Stimulated activated CD8-positive, alpha-beta memory T cell treated with anti-CD3 and anti-CD28 coated beads, Interleukin-12 subunit alpha, Interleukin-12 subunit beta, amount 100 ng/mL, for 24 hours (primary cell): ENCODE results near the gene AOAH.
"Not testable (repeated sequence)": the region's sequence is repeated elsewhere in the genome, so short reads cannot be mapped to it uniquely, and the experiment has no call there.

Experiments used
- DNase-seq: peaks from one replicate; pipeline ENCODE4 v3.0.0-alpha.2; 2020; ENCODE audit errors: extremely low read depth

The AOAH gene

DNA sequence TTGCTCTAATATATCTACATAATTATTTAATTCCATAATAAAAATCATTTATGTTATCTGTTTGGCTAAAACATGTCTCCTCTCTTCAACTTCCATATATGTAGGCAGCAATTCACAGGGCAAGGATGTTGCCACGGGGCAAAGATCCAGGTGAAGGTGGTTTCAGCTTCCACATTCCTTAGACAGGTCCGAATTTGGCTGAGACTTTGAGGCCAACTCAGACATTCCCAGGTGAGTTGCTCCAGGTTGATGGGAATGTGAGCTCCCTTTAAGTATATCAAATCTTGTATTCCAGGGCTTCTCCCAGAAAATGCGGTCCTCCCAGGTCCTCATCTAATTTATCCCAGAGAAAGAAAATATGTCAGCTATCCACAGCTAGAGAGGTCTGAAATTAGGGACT lies 15.1 kb upstream of the AOAH start:
- no peak for DNase-seq

DNA sequence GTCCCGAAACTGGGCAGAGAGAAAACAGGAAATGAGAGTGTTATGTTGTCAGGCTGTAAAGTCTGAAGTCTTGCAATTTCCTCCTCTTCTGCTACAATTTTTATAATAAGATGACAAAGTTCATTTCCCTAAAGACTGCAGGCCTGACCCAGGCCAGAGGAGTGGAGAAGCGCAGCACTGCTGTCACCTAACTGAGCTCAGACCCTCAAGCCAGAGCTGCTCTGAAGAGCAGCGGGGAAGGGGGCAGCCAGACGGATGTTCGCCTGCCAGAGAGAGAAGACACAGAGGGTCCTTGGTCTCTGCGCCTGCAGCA lies 12.6 kb upstream of the AOAH start:
- no peak for DNase-seq

DNA sequence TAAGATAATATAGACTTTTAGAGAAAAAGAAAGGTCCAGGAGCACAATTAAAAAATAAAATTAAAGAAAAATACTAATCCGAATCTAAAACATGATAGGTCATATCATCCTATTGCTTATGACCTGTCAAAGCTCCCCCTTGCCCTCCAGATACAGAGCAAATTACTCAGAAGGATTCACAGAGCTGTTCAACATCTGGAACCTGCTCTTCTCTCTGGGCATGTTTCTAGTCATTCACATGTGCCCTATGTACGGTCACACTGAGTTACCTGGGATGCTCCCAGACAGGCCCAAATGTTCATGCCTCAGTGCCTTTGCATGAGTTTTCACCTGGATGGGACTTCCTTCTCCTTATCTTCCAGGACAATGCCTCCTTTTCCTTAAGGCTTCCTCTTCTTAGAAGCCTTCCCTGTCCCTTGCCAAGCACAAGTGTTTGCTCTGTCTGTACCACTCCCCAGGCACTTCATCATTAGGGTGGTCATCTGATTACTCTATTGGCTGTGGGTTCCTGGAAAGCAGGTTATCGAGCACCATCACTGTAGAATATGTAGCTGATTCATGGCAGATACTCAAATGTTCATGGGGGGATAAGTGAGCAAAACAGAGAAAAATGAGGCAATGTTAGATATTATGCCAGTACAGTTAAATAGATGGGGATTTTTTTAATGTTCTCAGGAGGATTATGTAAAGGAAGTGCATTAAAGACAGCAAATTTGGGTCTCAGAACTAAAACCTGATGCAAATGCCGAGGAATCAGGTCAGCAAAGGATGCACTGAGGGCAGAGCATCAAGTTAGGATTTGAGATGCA lies 12.0 kb upstream of the AOAH start:
- no peak for DNase-seq

GRCh38 chr7:36735172-36735571 lies 10.9 kb upstream of the AOAH start:
- no peak for DNase-seq

DNA sequence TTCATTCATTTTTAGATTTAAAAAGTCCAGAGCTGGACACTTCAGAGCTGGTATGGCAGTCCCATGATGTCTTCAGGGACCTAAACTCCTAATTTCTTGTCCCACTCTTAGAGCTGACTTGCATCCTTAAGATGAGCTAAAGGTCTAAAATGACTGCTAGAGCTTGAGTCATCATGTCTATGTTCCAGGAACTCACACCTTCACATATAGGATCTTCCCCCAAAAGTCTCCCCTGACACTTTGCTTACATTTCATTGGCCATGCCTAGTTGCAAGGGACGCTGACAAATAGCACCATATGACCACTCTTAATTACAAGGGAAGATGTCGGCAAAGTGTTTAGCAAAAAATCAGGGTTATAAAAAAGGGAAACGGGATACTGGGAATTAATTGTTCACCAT lies 10.4 kb upstream of the AOAH start:
- DNase-seq: no peak

DNA sequence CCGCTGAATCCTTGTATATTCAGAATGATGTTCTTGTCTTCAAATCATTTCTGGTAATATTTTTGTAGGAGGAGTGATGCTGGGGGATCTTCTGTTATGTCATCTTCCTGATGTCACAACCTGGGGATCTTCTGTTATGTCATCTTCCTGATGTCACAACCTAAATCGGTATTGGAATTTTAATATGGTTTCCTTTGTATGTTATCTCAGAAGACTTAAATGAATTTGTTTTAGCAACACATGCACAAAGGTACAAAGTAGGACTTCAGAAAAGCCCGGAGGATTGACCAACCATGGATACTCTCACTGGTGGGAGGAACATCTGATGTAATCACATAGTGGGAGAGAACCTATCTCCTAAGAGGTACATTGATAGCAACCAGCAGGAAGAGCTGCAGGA lies 9.1 kb upstream of the AOAH start:
- no peak for DNase-seq

GRCh38 chr7:36732806-36733205 lies 8.5 kb upstream of the AOAH start:
- no peak for DNase-seq

- no peak for DNase-seq
Measured at GRCh38 chr7:36730046-36730445, 5.8 kb upstream of the AOAH start.

DNA sequence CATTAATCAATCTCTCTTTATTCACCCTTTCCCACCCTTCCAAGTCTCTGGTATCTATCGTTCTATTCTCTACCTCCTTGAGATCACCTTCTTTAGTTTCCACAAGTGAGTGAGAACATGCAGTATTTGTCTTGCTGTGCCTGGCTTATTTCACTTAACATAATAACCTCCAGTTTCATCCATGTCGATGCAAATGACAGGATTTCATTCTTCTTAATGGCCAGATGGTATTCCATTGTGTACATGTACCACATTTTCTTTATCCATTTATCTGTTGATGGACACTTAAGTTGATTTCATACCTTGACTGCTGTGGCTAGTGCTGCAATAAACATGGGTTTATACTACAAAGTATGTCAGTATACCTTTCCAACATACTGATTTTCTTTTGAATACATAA lies 3.8 kb upstream of the AOAH start:
- no peak for DNase-seq

DNA sequence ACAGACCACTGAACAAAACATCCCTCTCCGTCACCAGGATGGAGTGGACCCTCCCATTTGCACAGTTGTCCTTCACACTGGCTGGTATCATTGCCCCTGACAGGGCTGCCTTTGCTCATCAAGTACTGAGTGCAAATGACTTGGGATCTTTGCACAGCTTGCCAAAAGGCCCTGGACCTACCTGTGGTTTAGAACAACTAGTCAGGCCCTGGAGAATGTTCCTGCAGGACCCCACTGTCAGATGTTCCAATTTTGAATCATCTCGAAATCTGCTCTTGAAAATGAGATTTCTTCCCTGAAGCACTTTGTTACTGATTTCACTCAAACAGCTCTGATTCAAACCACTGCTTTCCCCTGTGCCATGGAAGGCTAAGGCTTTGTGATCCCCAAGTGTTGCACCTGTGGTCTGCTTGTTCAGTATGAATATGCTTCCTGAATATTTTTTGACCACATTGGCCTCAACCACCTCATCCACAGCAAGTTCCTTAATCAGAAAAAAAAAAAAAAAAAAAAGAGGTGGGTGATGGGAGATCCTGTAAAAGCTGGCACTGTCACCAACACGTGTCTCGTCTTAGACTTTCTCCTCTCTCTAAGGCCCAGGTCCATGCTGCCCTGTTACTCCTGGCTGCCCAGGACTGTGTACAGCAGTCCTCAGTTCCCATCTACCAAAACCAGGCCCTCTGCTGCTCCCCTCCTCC lies 2.7 kb upstream of the AOAH start:
- DNase-seq: no peak

DNA sequence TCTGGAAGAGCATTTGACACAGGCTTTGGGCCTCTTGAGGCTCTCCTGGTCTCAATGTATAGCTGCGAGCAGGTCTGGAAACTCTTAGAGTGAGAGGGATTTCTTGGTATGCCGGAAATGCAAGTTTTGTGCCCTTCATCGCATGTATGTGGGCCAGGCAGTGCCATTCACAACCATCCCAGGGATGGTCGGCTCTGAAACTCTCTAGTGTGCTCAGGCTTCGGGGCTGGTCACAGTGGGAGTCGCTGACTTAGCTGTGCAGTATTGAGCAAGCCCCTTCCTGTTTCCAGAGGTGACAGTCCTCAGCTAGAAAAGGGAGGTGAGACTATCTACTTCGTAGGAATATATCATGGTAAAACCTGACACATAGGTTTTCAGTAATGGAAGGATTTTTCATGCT lies 2.0 kb upstream of the AOAH start:
- no peak for DNase-seq

- DNase-seq: no peak
Measured at GRCh38 chr7:36724996-36725395, 702 bp upstream of the AOAH start.

DNA sequence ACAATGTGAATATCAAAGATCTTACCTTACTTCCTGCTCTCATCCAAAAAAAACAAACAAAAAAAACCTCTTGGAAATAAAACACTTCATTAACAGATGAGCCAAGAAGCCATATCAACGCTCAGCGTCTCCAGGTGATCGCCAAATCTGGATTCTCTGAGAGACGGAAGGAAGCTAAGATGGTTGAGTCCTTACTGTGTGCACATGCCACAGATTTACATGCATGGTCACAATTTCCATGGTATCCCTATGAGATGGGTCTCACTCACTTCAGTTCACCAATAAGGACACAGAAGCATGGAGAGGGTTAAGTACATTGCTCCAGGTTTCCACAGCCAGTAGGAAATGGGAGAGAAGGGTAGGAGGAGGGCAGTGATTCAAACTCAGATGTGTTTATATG lies 1.0 kb downstream of the AOAH start:
- DNase-seq: no peak

DNA sequence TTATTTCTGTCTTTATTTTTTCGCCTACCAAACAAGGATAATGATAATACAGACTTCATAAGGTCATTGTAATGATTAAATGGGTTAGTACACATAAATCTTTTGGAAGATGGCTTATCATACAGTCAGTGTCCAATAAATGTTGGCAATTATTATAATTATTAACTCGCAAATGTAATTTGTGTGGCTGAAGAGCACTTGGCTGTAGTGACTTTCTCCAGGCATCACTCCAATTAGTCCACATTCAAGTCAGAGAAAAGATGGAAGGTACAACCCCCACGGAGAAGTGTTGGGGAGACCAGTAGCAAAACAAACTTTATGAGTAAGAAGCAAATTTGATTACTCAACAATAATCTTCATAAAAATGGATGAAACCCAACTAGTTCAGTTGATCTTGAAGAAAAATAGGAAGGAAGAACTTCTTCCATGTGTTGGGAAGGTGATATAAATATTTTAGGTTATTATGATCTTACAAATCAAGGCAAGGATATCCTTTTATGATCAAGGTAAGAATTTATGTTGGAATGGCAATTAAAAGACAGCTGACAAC lies 5.1 kb downstream of the AOAH start:
- DNase-seq: no peak

DNA sequence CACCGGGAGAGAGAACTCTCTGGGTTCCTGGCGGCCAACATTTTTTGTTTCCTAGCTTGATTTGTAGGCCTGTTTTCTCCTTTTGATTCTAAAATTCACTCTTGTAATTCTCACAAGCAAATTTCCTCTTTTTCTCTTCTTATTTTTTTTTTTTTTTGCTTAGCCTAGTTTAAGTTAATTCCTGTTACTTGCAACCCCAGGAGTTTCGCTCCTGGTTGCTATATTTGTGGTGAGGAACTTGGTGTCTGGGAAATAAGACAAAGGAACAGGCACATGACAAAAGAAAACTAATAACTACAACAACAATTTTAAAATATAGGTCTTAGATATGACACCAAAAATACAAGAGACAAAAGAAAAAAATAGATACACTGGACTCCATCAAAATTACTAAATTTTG lies 6.7 kb downstream of the AOAH start:
- no peak for DNase-seq

- DNase-seq: not testable (repeated sequence)
Measured at GRCh38 chr7:36716802-36717201, 7.5 kb downstream of the AOAH start.

DNA sequence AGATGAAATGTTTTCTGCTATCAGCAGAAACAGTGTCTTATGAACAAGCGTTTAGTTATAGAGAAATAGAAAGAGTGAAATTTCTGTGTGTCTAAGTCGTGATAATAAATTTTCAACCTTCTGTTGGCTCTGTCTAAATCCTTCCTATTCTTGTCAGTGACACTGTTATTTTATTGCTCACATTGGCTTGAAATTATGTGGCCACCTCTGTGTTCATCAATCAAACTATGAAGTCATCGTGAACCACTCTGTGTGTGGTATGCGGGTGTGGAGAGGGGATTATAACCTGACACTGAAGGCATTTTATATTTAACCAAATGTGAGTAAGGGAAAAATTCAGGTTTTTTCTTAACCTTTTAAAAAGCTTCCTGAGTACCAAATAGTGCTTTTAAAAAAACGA lies 12.3 kb downstream of the AOAH start:
- DNase-seq: no peak

- no peak for DNase-seq
Measured at GRCh38 chr7:36711256-36711655, 13.0 kb downstream of the AOAH start.

- no peak for DNase-seq
Measured at GRCh38 chr7:36710186-36710791, 14.0 kb downstream of the AOAH start.

DNA sequence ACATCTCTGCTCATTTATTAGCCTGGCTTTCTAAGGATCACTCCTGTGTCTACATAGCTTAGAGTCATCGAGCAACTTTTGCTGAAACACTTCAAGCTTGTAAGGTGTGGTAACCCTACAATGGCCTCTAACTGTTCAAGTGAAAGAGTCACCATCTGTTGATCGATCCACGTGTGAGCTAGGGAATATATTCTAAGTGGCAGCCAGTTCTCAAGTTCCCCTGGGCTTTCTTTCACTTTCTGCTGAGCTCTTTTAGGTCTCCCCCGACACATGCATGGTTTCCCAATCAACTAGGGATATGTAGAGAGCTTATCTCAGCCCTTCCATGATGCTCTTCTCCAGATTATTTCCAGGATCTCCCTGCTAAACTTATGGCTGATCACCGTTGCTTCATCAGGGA lies 15.5 kb downstream of the AOAH start:
- DNase-seq: no peak

DNA sequence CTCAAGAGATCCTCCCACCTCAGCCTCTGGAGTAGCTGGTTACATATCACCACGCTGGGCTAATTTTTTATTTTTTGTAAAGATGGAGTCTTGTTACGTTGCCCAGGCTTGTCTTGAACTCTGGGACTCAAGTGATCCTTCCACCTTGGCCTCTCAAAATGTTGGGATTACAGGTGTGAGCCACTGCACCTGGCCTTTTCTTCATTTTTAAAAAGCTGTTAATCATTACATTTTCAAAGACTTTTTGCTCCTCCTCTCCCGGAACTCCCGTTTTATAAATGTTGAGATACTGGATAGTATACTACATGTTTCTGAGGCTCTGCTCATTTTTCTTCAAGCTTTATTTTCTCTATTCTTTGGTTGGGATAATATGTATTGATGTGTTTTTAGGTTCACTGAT lies 16.4 kb downstream of the AOAH start:
- no peak for DNase-seq

DNA sequence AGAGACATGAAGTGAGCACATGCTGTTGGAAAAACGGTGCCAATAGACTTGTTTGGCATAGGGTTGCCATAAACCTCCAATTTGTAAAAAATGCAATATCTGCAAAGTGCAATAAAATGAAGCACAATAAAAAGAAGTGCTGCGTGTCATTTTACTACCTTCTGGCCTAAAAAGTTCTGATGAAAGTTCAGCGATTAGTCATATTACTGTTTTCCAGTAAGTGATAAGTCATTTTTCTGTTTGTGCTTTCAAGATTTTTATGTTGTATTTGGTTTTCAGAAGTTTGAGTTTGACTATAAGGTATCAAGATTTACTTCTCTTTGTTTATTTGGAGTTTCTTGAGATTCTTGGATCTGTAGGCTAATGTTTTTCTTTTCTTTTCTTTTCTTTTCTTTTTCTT lies 16.8 kb downstream of the AOAH start:
- no peak for DNase-seq

DNA sequence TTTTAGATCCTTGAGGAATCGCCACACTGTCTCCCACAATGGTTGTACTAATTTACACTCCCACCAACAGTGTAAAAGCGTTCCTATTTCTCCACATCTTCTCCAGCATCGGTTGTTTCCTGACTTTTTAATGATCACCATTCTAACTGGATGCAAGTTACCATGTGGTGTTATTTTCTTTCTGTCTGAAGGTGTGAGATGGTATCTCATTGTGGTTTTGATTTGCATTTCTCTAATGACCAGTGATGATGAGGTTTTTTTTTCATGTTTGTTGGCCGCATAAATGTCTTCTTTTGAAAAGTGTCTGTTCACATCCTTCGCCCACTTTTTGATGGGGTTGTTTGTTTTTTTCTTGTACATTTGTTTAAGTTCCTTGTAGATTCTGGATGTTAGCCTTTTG lies 20.4 kb downstream of the AOAH start:
- not testable (repeated sequence) for DNase-seq
